Osteoblast (primary cell): ENCODE data around the gene KCNA2. TPM values are rescaled to one million over a fixed set of nuclear protein-coding genes. Genes with fewer than 3 reads are reported as not detected.

Source experiments
- DNase-seq: peaks from one replicate; pipeline ENCODE4 v3.0.0; 2011; ENCODE audit warnings: low spot score, mixed read lengths; ENCODE audit not compliant: insufficient read length; ENCODE audit errors: missing footprints
- H2AFZ ChIP-seq: 2 replicates; pipeline ENCODE4 v1.6.0; 2011; ENCODE audit warnings: mild to moderate bottlenecking, low read length
- H3K27ac ChIP-seq: 2 replicates; pipeline ENCODE4 v1.5.1; 2011; ENCODE audit warnings: mild to moderate bottlenecking, low read depth, low read length, moderate library complexity
- H3K27me3 ChIP-seq: 2 replicates; pipeline ENCODE4 v1.6.0; 2012; ENCODE audit warnings: mild to moderate bottlenecking, control low read depth, inconsistent platforms, low read length, moderate library complexity; ENCODE audit not compliant: insufficient read depth
- H3K36me3 ChIP-seq: 2 replicates; pipeline ENCODE4 v1.5.1; 2011; ENCODE audit warnings: mild to moderate bottlenecking, low read length, control low read depth, moderate library complexity; ENCODE audit not compliant: insufficient read depth
- H3K4me1 ChIP-seq: 2 replicates; pipeline ENCODE4 v1.5.1; 2011; ENCODE audit warnings: mild to moderate bottlenecking, low read length, control low read depth, moderate library complexity; ENCODE audit not compliant: insufficient read depth
- H3K4me2 ChIP-seq: 2 replicates; pipeline ENCODE4 v1.6.0; 2011; ENCODE audit warnings: mild to moderate bottlenecking, low read length; ENCODE audit not compliant: insufficient read depth
- H3K4me3 ChIP-seq: fragments of 200-600 bp; sonication (generic); 3 replicates; pipeline ENCODE4 v1.5.1; 2012; ENCODE audit warnings: mild to moderate bottlenecking, low read length, inconsistent platforms; ENCODE audit not compliant: insufficient read depth
- H3K79me2 ChIP-seq: 2 replicates; pipeline ENCODE4 v1.6.0; 2012; ENCODE audit warnings: mild to moderate bottlenecking, low read length, control low read depth, inconsistent platforms; ENCODE audit not compliant: insufficient read depth
- H3K9me3 ChIP-seq: 2 replicates; pipeline ENCODE4 v1.5.1; 2011; ENCODE audit warnings: low read depth, low read length, control low read depth
- H4K20me1 ChIP-seq: 2 replicates; pipeline ENCODE4 v1.6.0; 2012; ENCODE audit warnings: mild to moderate bottlenecking, low read length, control low read depth; ENCODE audit not compliant: insufficient read depth
- CTCF ChIP-seq: IDR thresholded peaks from 2 replicates; pipeline ENCODE4 v1.5.1; 2011; ENCODE audit warnings: mild to moderate bottlenecking, low read depth, low read length, moderate library complexity; ENCODE audit errors: extremely low read depth
- total RNA-seq: library from RNA; depleted of rRNA; stranded (reverse); fragments of >200 nt; gene quantifications from 2 replicates; pipeline ENCODE4 v1.2.3, GENCODE V29; 2012

Gene KCNA2
- total RNA-seq, 1 donor = not detected

GRCh38 chr1:110594456-110595352, 11.5 kb downstream of the KCNA2 start:
- Histone ChIP-seq H4K20me1 (no peaks in the 10 kb centered on the region), H3K9me3 (no peaks in the 10 kb centered on the region), H3K4me2 (no peak overlapping the region), H2AFZ (no peak overlapping the region), H3K4me1 (no peaks in the 10 kb centered on the region), H3K36me3 (no peaks in the 10 kb centered on the region), H3K27ac (no peak overlapping the region), H3K4me3 (no peak overlapping the region), H3K27me3 (no peaks in the 10 kb centered on the region), H3K79me2 (no peaks in the 10 kb centered on the region)
- no peak for TF ChIP-seq CTCF
- DNase-seq = no peak

GRCh38 chr1:110593902-110594301, 12.3 kb downstream of the KCNA2 start:
- Histone ChIP-seq H3K36me3 (no peaks in the 10 kb centered on the region), H3K4me3 (no peak overlapping the region), H3K9me3 (no peaks in the 10 kb centered on the region), H4K20me1 (no peaks in the 10 kb centered on the region), H3K27ac (no peak overlapping the region), H2AFZ (no peak overlapping the region), H3K79me2 (no peaks in the 10 kb centered on the region), H3K4me2 (no peak overlapping the region), H3K4me1 (no peaks in the 10 kb centered on the region), H3K27me3 (no peaks in the 10 kb centered on the region)
- no peak for DNase-seq
- no peak for TF ChIP-seq CTCF

GRCh38 chr1:110591956-110592355, 14.2 kb downstream of the KCNA2 start:
- Histone ChIP-seq H2AFZ (no peak overlapping the region), H3K9me3 (no peaks in the 10 kb centered on the region), H3K79me2 (no peaks in the 10 kb centered on the region), H4K20me1 (no peaks in the 10 kb centered on the region), H3K36me3 (no peaks in the 10 kb centered on the region), H3K4me1 (no peaks in the 10 kb centered on the region), H3K27me3 (no peaks in the 10 kb centered on the region), H3K4me3 (no peak overlapping the region), H3K27ac (no peak overlapping the region), H3K4me2 (no peak overlapping the region)
- no peak for DNase-seq
- no peak for TF ChIP-seq CTCF

GRCh38 chr1:110588991-110589390, 17.2 kb downstream of the KCNA2 start:
- H3K36me3 ChIP-seq = no peaks in the 10 kb centered on the region
- no peaks in the 10 kb centered on the region for H4K20me1 ChIP-seq
- DNase-seq = no peak
- no peaks in the 10 kb centered on the region for H3K27me3 ChIP-seq
- no peak overlapping the region for H3K27ac ChIP-seq
- TF ChIP-seq CTCF = no peak
- H3K4me2 ChIP-seq = no peak overlapping the region
- H3K4me1 ChIP-seq = no peaks in the 10 kb centered on the region
- H2AFZ ChIP-seq = no peak overlapping the region
- H3K79me2 ChIP-seq = no peaks in the 10 kb centered on the region
- no peak overlapping the region for H3K4me3 ChIP-seq
- no peaks in the 10 kb centered on the region for H3K9me3 ChIP-seq
